ENCODE data around the gene PPFIA4. TPM values are rescaled to one million over a fixed set of nuclear protein-coding genes. Genes with fewer than 3 reads are reported as not detected.

PPFIA4 gene
- total RNA-seq, 1 experiment from 2014 or later: 10.8 TPM

GRCh38 chr1:203114202-203114601, 87.9 kb downstream of the PPFIA4 start:
- no peak for ATAC-seq
- ChIA-PET POLR2A (no interaction called here), CTCF (interaction anchor here (1.9 kb wide), 1 partner anchor 153 kb away, joined by 5 read pairs; no protein-coding TSS in a partner anchor), RAD21 (ENCODE audit: low non-redundant PET in 1 of 2, low total read pairs in 2 of 2, uncharacterized antibody in 2 of 2, unreplicated experiment in 2 of 2) (no interaction called here)
- Histone ChIP-seq H3K36me3 (ENCODE audit: control insufficient read depth in 1 of 2, insufficient read depth in 2 of 2, low read length in 2 of 2) (no peaks in the 10 kb centered on the region), H3K27ac (ENCODE audit: low read depth, low read length) (no peak overlapping the region), H3K9ac (ENCODE audit: low read length) (no peak overlapping the region), H3K4me1 (ENCODE audit: control insufficient read depth in 1 of 2, insufficient read depth in 2 of 2, low read length in 2 of 2) (peaks cover 0 to 10% of the 10 kb centered on the region in 2 experiments; a peak in 1 of 4 replicates), H3K9me2 (ENCODE audit: insufficient read depth) (no peaks in the 10 kb centered on the region), H3K9me3 (ENCODE audit: control insufficient read depth in 1 of 2, insufficient read depth in 1 of 2, low read depth in 1 of 2, low read length in 2 of 2) (no peaks in the 10 kb centered on the region), H3K27me3 (ENCODE audit: insufficient read depth, low read length) (peaks cover 55% of the 10 kb centered on the region), H3K4me2 (ENCODE audit: low read length) (no peak overlapping the region), H4K20me1 (ENCODE audit: insufficient read depth) (no peaks in the 10 kb centered on the region), H3K79me2 (ENCODE audit: insufficient read depth, low read length) (no peaks in the 10 kb centered on the region), H3K4me3 (replicated peaks in 1 of 2; ENCODE audit: low read depth in 1 of 2, low read length in 2 of 2) (no peak overlapping the region), H2AFZ (ENCODE audit: low read depth, low read length, poor library complexity, severe bottlenecking) (no peak overlapping the region)
- DNase-seq (ENCODE audit: low read depth, low spot score): no peak
- intact Hi-C loops (cut with micrococcal nuclease): no loop called here
- BruUV-seq (replicated peaks): no TSS peak
- TF ChIP-seq SIN3A (IDR thresholded peaks at IDR 0.05; ENCODE audit: low read depth) (no peak), JUND (IDR thresholded peaks at IDR 0.05) (no peak), ELF1 (IDR thresholded peaks at IDR 0.05; ENCODE audit: borderline replicate concordance, low read depth) (no peak), EZH2phosphoT487 (IDR thresholded peaks at IDR 0.05; ENCODE audit: borderline replicate concordance) (no peak), POLR2AphosphoS5 (IDR thresholded peaks at IDR 0.05; ENCODE audit: low read depth, low read length) (no peak), ZNF274 (IDR thresholded peaks at IDR 0.05; ENCODE audit: low read depth, low read length) (no peak), YY1 (IDR thresholded peaks at IDR 0.05; ENCODE audit: extremely low read depth, insufficient replicate concordance, low read depth, low read length) (no peak), ZBTB33 (IDR thresholded peaks at IDR 0.05; ENCODE audit: extremely low read depth, insufficient replicate concordance, low read length) (no peak), ATF3 (IDR thresholded peaks at IDR 0.05) (no peak), CBX3 (IDR thresholded peaks at IDR 0.05; ENCODE audit: low read depth) (no peak), SP1 (IDR thresholded peaks at IDR 0.05; ENCODE audit: low read depth) (no peak), TCF7L2 (IDR thresholded peaks at IDR 0.05; ENCODE audit: borderline replicate concordance, extremely low read depth, insufficient read depth, insufficient read length) (no peak)

Data from HCT116 (cell line).